Spleen (tissue), 11 donors: ENCODE measurements around the gene MAMDC4. TPM values are rescaled to one million over a fixed set of nuclear protein-coding genes. Genes with fewer than 3 reads are reported as not detected.

ENCODE experiments used
- DNase-seq: peaks from one replicate; pipeline ENCODE4 v3.0.0-alpha.2; 2020
- H3K27ac ChIP-seq, 8 donors: fragments of 200-600 bp; sonication (generic) in 7 of 8; 1 replicate in 4 of 8; 2 replicates in 4 of 8; pipeline versions ENCODE4 v1.5.0 to v1.8.0; 2016 to 2021; ENCODE audit warnings: inconsistent platforms in 4 of 8, mild to moderate bottlenecking in 4 of 8, moderate library complexity in 1 of 8
- H3K27me3 ChIP-seq, 7 donors: fragments of 200-600 bp; sonication (generic) in 6 of 7; replicated peaks in 1 of 7; 1 replicate in 4 of 7; 2 replicates in 3 of 7; pipeline versions ENCODE4 v1.5.0 to v1.8.0; 2016 to 2021; ENCODE audit warnings: inconsistent platforms in 3 of 7, mild to moderate bottlenecking in 1 of 7
- H3K36me3 ChIP-seq, 6 donors: fragments of 200-600 bp; sonication (generic) in 5 of 6; 1 replicate in 4 of 6; 2 replicates in 2 of 6; pipeline versions ENCODE4 v1.5.0 to v1.8.0; 2016 to 2021; ENCODE audit warnings: inconsistent platforms in 2 of 6
- H3K4me1 ChIP-seq, 6 donors: fragments of 200-600 bp; sonication (generic) in 5 of 6; 1 replicate in 3 of 6; 2 replicates in 3 of 6; pipeline versions ENCODE4 v1.5.0 to v1.8.0; 2016 to 2021; ENCODE audit warnings: inconsistent platforms in 3 of 6
- H3K4me3 ChIP-seq, 8 donors: fragments of 200-600 bp; sonication (generic) in 7 of 8; 1 replicate in 4 of 8; 2 replicates in 4 of 8; pipeline versions ENCODE4 v1.5.0 to v1.8.0; 2016 to 2021; ENCODE audit warnings: inconsistent platforms in 4 of 8, mild to moderate bottlenecking in 4 of 8, moderate library complexity in 2 of 8
- H3K9me3 ChIP-seq, 8 donors: fragments of 200-600 bp; sonication (generic) in 7 of 8; 1 replicate in 4 of 8; 2 replicates in 4 of 8; pipeline versions ENCODE4 v1.5.0 to v1.8.0; 2016 to 2021; ENCODE audit warnings: inconsistent platforms in 4 of 8
- CTCF ChIP-seq, 11 experiments: fragments of 200-600 bp in 7 of 11; fragments of 450-650 bp in 4 of 11; sonication (generic) in 4 of 11; IDR thresholded peaks in 8 of 11; conservative IDR thresholded peaks in 3 of 11; 1 replicate in 7 of 11; 2 replicates in 4 of 11; pipeline versions ENCODE4 v1.4.0 to v1.8.0; 2016 to 2021; ENCODE audit warnings: antibody characterized with exemption in 11 of 11, inconsistent platforms in 4 of 11, mild to moderate bottlenecking in 1 of 11
- POLR2A ChIP-seq, 3 donors: fragments of 450-650 bp; IDR thresholded peaks; one replicate each; pipeline ENCODE4 v1.5.1; 2017; ENCODE audit warnings: antibody characterized with exemption in 3 of 3, mild to moderate bottlenecking in 1 of 3
- POLR2AphosphoS5 ChIP-seq, 3 donors: sonication (generic); formaldehyde crosslinking; IDR thresholded peaks; one replicate each; pipeline ENCODE4 v1.5.1; 2017; ENCODE audit warnings: antibody characterized with exemption in 3 of 3
- WGBS, 5 donors: extraction: QIAGEN DNeasy Blood & Tissue Kit in 3 of 5; methylation state at CpG; one replicate each; pipeline versions ENCODE4 v1.1.5 to v1.1.7; 2013 to 2018; 5-methylcytosine and 5-hydroxymethylcytosine counted together
- intact Hi-C: fragments of 100-400 bp; cut with DNase I; formaldehyde crosslinking; loops from one replicate; pipeline ENCODE4 v1.15.0; 2023; ENCODE audit warnings: low total_unique reads
- polyA plus RNA-seq, 3 donors: library from polyadenylated mRNA; stranded (reverse); fragments of 200-250 nt; gene quantifications; one replicate each; pipeline ENCODE4 v1.2.1, GENCODE V29; 2013
- total RNA-seq, 7 donors: library from RNA; depleted of rRNA in 3 of 7; stranded (reverse); fragments of >200 nt in 3 of 7; fragmentation: NEBNext Ultra II Directional in 4 of 7; extraction: Animal tissue kit (Norgen Biotek cat#: 25700) in 4 of 7; gene quantifications; one replicate each; pipeline versions ENCODE4 v1.1.0 to v1.2.1, GENCODE V29; 2016 to 2021
- donor health status: healthy with polysubstance abuse.
- donor health status: DM: no; HTN: no; CAD: no; lungs with moderate emphysema.
- donor health status: DM: no; HTN: no; CAD: no.
- donor health status: Bipolar disorder and iron deficiency.
- donor health status: healthy.
- donor health status: DM: no; HTN: no; CAD: no.
- donor health status: DM: yes; HTN: yes; CAD: no.

MAMDC4 gene
- total and polyA plus RNA-seq, 10 donors = 4.9 to 32.0 (median 12.0) TPM

- Histone ChIP-seq H3K36me3 (peaks cover 0 to 72% (median 37%) of the 10 kb centered on the region in 6 donors), H3K27me3 (peaks cover 0 to 7% (median under 1%) of the 10 kb centered on the region in 7 donors), H3K27ac (no peak overlapping the region), H3K4me1 (peaks cover 20 to 44% (median 36%) of the 10 kb centered on the region in 6 donors), H3K9me3 (no peaks in the 10 kb centered on the region), H3K4me3 (no peak overlapping the region)
- TF ChIP-seq POLR2A (IDR thresholded peaks at IDR 0.05) (no peak), CTCF (IDR thresholded peaks at IDR 0.05 in 8 of 11, conservative IDR thresholded peaks at IDR 0.05 in 3 of 11) (no peak), POLR2AphosphoS5 (IDR thresholded peaks at IDR 0.05) (no peak)
- WGBS, 5 donors = 80 to 88% (median 86%) methylated on average over 19 to 29 of the region's 29 CpGs
- intact Hi-C loops = no loop called here
- no peak for DNase-seq
Observed at GRCh38 chr9:136838314-136839228, 13.6 kb upstream of the MAMDC4 start.

GRCh38 chr9:136839229-136840139 lies 12.7 kb upstream of the MAMDC4 start:
- 90 to 94% (median 92%) methylated on average over 29 to 36 of the region's 36 CpGs for WGBS, 5 donors
- TF ChIP-seq POLR2A (IDR thresholded peaks at IDR 0.05) (no peak), POLR2AphosphoS5 (IDR thresholded peaks at IDR 0.05) (no peak), CTCF (IDR thresholded peaks at IDR 0.05 in 8 of 11, conservative IDR thresholded peaks at IDR 0.05 in 3 of 11) (no peak)
- Histone ChIP-seq H3K36me3 (peaks cover 0 to 66% (median 37%) of the 10 kb centered on the region in 6 donors), H3K4me3 (no peak overlapping the region), H3K4me1 (peaks cover 27 to 53% (median 45%) of the 10 kb centered on the region in 6 donors), H3K27me3 (peaks cover 0 to 16% (median 9%) of the 10 kb centered on the region in 7 donors), H3K9me3 (no peaks in the 10 kb centered on the region), H3K27ac (peak overlapping the region in 4 of 8 donors; percentile 8 to 90 (median 63))
- DNase-seq = no peak
- intact Hi-C loops = loop anchor here (10.0 kb wide), 1 partner anchor 105 kb away; the partner anchor contains the start of genes C8G and FBXW5

GRCh38 chr9:136840140-136840876 lies 11.8 kb upstream of the MAMDC4 start:
- TF ChIP-seq POLR2A (IDR thresholded peaks at IDR 0.05) = no peak
- peak in 2 of 3 donors; percentile 11 to 52 for TF ChIP-seq POLR2AphosphoS5 (IDR thresholded peaks at IDR 0.05)
- no peak for TF ChIP-seq CTCF (IDR thresholded peaks at IDR 0.05 in 8 of 11, conservative IDR thresholded peaks at IDR 0.05 in 3 of 11)
- WGBS, 5 donors = 58 to 79% (median 76%) methylated on average over 18 to 32 of the region's 32 CpGs
- no peak for DNase-seq
- H3K4me1 ChIP-seq = peaks cover 27 to 58% (median 48%) of the 10 kb centered on the region in 6 donors
- H3K4me3 ChIP-seq = no peak overlapping the region
- no peaks in the 10 kb centered on the region for H3K9me3 ChIP-seq
- intact Hi-C loops = loop anchor here (10.0 kb wide), 1 partner anchor 104 kb away; the partner anchor contains the start of genes C8G and FBXW5
- peak overlapping the region in 4 of 8 donors; percentile 28 to 90 (median 63) for H3K27ac ChIP-seq
- H3K36me3 ChIP-seq = peaks cover 0 to 66% (median 37%) of the 10 kb centered on the region in 6 donors
- peaks cover 0 to 23% (median 15%) of the 10 kb centered on the region in 7 donors for H3K27me3 ChIP-seq
